Esophagus mucosa (tissue), 1 donor: ENCODE data around the gene ESYT1. TPM values are rescaled to one million over a fixed set of nuclear protein-coding genes. Genes with fewer than 3 reads are reported as not detected.
"Not testable (repeated sequence)": the region's sequence is repeated elsewhere in the genome, so short reads cannot be mapped to it uniquely, and the experiment has no call there.

ENCODE experiments used
- ATAC-seq: fragments of 200-7000 bp; cut with Tn5 transposase; one replicate; pipeline ENCODE4 v1.9.1; 2020
- total RNA-seq: library from RNA; stranded (reverse); gene quantifications from one replicate; pipeline ENCODE4 v1.2.4, GENCODE V29; 2023
- donor health status: DM: yes; HTN: yes; CAD: no.

ESYT1 gene
- total RNA-seq, 1 donor from 2014 or later: 48.8 TPM

DNA sequence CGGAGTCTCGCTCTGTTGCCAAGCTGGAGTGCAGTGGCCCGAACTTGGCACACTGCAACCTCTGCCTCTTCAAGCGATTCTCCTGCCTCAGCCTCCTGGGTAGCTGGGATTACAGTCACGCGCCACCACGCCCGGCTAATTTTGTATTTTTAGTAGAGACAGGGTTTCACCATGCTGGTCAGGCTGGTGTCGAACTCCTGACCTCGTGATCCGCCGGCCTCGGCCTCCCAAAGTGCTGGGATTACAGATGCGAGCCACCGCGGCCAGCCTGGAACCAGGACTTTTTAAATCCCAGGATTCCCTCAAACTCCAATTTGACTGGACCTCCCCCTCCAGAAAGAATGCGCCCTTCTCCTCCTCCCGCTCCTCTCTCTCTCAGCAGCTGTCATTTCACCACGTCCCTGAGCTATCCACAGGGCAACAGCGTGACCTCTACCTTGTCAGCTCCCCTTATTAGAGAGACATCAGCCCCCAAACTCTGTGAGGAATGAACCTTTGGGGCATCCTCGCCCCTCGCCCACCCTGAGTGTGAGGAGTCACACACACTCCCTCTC, 2.0 kb downstream of the ESYT1 start:
- no peak for ATAC-seq

DNA sequence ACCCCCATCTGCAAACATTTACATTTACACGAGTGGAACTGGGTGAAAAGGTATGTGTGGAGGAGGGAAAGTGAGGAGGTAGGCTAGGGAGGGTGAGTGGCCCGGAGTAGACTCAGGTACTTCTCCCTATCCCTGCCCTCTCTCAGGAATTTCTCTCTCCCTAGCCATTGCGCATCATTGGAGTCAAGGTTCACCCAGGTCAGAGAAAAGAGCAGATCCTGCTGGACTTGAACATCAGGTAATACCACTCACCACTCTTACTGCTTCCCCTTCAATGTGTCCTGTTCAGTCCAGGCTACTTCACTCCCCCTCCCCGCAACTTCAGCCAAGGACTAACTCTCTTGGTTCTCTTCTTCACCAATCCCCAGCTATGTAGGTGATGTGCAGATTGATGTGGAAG, 2.8 kb downstream of the ESYT1 start:
- no peak for ATAC-seq

DNA sequence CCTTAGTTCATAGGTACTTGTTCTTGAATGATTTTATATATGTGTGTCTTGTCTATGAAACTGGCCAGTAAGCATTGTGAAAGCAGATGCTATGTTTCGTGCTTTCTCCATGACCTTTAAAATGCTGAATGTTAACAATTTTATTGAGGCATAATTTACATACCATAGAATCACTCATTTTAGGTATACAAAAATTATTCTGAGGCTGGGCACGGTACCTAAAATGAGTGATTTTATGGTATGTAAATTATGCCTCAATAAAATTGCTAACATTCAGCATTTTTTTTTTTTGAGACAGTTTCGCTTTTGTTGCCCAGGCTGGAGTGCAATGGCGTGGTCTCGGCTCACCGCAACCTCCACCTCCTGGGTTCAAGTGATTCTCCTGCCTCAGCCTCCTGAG, 6.8 kb downstream of the ESYT1 start:
- ATAC-seq: no peak

DNA sequence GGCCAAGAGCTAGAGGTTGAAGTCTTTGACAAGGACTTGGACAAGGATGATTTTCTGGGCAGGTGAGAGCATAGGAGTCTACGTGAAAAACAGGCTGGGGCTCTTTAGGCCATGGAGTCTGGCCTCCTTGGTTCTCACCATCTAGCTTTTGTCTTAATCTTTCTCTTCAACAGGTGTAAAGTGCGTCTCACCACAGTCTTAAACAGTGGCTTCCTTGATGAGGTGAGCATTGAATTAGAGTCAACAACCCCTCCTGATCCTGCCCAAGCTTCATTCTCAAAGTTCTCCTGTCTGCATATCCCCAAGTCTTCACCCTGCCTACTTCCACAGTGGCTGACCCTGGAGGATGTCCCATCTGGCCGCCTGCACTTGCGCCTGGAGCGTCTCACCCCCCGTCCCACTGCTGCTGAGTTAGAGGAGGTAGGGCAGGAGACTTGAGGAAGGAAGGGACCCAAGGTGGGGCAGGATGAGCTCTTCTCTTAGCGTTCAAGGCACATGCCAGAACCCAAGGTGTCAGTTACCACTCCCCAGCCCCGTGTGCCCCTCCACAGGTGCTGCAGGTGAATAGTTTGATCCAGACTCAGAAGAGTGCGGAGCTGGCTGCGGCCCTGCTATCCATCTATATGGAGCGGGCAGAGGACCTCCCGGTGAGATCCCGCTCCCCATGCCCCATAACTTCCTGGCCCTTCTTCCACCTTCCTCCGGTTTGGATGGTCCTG, 9.9 kb downstream of the ESYT1 start:
- no peak for ATAC-seq

DNA sequence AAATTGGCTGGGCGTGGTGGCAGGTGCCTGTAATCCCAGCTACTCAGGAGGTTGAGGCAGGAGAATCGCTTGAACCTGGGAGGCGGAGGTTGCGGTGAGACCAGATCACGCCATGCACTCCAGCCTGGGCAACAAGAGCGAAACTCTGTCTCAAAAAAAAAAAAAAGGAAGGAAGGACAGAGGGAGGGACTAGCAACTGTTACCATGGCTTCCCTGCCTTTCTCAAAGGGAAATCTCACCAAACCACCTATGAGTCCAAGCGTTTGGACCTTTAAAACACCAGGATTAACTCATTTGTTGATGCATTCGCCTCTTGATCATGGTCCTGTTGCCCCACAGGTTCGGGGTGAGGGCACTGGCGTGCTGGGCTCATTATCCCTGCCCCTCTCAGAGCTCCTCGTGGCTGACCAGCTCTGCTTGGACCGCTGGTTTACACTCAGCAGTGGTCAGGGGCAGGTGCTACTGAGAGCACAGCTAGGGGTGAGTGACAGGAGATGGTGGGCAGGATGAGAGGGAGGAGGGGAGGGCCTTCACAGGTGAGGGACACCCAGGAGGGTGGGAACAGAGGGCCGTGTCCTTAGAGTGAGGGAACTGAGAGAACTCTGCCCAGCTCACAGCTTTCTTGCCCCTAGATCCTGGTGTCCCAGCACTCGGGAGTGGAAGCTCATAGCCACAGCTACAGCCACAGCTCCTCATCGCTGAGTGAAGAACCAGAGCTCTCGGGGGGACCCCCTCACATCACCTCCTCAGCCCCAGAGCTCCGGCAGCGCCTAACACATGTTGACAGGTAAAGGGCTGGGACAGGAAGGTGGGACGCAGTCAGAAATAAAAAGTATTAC, 14.1 kb downstream of the ESYT1 start:
- ATAC-seq: no peak

DNA sequence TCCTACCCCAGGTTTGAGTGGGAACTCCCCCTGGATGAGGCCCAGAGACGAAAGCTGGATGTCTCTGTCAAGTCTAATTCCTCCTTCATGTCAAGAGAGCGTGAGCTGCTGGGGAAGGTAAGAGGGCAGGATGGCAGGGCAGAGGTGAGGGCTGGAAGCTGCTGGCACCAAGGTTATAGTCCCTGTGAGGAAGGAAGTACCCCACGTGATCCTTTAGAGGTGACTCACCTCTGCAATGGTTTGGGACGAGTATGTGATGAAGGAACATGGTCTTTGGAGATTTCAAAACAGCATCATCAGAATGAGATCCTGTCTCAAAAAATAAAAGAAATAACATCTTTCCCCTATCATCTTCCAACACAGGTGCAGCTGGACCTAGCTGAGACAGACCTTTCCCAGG, 15.2 kb downstream of the ESYT1 start:
- ATAC-seq: peak; percentile 45

DNA sequence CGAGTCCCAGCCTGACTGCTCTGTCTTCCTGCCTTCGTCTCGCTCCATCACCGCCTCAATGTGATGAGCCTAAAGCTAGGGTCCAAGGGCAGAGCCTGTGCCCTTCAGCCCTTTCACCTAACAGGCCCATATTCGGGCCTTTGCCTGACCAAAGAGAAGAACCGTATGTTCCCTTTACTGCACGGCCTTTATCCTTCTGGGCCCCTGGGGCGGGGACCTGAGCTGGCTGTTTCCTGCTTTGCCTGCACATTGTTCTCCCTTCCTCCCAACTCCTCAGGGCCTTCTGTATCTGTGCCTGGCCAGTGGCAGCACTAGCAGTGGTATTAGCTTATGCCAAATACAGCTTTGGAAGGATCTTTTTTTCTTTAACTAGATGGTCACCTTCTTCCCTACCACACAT, 15.8 kb downstream of the ESYT1 start:
- peak; percentile 33 for ATAC-seq

DNA sequence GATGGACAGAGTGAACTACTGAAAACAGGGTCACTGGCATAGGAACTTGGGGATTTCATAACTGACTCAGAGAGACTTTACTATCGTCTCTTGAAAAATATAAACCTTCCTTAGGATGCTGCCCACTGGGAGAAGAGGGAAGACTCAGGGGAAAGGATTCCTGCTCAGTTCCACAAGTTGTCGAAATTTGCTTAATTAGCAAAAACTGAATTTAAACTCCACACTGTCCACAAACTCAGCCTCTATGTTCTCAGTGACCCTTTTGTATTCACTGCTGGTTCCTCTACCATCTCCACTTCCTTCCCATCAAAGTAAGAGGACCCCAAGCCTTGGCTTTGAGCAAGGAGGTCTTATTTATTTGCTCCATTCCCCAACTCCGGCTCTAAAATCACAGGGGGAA, 17.1 kb downstream of the ESYT1 start:
- ATAC-seq: no peak

DNA sequence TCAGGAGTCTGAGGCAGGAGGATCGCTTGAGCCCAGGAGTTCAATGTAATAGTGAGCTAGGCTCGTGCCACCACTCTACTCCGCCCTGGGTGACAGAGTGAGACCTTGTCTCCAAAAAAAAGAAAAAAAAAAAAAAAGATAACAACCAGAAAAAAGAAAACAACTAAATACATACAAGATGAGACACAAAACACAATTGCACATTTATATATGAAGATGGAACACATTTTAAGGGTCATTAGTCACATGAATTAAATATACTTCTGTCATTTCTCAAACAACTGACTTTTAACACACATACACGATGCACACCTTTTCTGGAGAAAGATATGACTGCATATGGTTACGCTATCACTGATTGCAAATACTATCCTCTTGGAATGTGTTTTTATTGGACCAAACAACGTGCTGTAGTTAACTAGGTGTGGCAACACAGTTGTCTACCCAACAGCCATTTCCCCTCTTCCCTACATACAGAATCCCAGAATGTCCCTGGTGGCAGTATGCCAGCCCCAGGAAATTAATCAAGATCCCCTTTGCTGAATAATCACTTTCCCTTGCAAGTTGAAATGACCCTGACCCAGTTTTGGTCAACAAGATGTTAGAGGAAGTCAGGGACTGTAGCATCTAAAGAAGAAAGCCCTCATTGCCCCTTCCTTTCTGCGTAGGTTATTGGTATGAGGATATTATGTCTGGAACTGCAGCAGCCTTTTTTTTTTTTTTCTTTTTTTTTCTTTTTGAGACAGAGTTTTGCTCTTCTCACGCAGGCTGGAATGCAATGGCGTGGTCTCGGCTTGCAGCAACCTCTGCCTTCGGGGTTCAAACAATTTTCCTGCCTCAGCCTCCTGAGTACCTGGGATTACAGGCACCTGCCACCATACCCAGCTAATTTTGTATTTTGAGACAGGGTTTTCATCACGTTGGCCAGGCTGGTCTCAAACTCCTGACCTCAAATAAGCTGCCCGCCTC, 18.7 kb downstream of the ESYT1 start:
- ATAC-seq: no peak

DNA sequence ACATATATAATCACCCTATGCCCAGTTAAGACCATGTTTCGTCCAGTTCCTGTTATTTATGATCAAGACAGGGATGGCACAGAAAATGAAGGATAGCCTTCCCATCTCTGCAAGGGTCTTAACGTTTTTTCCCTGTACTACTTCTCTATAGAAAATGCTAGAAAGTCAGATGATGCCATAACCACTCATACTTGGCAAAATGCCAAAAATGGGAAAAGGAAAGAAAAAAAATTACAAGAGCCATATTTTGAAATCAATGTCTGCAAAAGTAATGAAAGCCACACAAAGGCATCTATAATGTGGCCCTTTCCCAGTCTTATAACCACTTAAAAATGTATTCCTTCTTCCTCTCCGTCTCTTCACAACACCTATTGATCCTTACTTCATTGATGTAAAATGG, 22.5 kb downstream of the ESYT1 start:
- ATAC-seq: no peak

DNA sequence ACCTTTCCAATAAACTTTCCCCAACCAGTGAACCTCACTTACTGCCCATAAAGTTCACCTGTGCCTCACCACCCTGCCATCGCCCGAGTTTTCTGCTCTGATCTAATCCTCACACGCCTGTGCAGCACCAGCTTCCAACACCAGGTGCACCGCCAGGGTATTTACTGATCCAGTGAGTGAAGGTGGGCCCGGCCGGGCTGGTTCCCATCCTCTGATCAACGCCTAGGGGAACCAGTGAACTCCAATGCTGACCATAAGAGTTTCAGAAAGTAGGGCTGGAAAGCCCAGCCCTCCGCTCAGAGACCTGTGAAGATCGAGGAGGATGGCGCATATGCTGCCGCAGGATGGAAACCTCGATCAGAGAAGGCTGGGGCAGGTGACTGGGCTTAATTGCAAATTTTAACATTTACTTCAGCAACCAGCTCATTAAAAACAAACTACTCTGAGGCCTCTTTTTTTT, 23.6 kb downstream of the ESYT1 start:
- peak; percentile 73 for ATAC-seq

DNA sequence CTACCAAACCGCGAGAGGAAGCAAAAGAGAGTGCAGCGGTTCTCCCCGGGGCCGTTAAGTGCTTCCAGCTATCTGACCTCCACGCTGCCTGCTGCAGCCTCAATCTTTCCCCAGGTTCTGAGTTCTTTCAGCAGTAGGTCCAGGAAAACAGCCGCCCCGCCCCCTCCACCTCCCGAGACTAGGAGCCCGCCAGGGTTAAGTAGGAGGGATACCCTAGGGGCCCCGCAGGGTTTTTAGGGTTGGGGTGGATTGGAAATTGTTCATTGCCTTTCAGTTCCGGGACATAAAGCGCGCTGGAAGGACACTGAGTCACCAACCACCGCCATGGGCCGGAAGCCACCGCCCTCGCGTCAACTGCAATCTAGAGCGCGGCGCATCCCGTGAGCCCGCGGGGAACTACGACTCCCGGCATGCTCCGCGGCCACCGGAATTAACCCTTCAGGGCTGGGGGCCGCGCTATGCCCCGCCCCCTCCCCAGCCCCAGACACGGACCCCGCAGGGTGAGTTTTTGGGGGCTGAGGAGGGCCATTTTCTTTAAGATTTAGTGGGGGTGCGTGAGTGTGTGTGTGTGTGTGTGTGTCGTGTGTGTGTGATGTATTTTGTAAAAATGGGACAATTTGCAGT, 24.2 kb downstream of the ESYT1 start, which contains the start of gene MYL6B:
Gene MYL6B (plus strand): TSS at position 456 of the 624 bp plus-strand sequence. CDS start 1,332 bp downstream, outside the sequence.
- ATAC-seq: peak; percentile 92

DNA sequence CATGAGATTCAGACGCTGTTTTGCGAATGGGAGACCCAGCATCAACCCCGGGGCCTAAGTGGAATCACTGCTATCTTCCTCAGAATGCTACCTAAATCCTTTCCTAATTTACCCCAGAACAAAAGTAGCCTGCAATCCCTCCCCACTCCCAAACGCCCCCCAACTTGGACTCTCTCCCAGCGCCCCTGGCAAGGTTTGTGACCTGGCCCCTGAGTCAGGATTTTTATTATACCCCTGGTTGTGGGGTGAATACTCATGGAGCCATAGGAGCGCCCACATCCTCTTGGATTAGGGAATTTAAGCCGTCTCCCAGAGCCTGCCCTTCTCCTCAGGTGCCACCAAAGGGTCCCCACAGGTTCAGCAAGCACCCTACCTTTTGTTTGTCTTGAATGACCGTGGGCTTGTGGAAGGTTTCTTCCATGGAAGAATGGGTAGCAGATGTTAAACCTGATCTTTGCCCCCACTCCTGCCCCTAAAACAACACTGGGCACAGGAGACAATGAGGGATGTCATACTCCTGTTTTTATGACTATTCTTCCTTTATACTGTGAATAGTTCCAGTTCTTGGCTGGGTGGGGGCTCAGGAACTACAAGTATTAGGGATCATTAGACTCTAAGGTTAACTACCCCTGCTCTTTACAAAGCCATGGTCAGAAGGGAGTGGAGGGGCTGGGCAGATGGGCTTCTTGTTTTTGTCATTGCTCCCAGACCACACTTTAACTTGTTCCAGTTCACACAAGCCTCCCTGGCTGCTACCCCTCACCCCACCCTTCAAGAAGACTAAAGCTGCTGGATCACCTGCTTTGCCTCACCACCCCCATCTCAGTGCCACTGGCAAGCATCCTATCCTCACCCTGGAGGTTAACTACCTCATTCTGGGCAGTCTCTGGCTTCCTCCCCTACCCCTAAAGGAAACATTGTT, 24.9 kb downstream of the ESYT1 start:
- ATAC-seq: no peak

DNA sequence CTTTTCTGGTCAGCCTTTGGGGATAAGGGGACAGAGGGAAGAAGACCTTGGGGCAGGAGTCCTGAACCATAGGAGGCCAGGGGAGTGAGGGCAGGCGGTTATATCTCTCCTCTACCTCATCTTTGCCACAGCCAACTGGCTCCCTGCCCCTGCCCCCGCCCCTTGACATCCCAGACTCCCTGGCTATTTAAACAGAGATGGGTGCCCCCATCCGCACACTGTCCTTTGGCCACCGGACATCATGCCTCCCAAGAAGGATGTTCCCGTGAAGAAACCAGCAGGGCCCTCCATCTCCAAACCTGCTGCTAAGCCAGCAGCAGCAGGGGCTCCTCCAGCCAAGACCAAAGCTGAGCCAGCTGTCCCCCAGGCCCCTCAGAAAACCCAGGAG, 25.6 kb downstream of the ESYT1 start:
- no peak for ATAC-seq

DNA sequence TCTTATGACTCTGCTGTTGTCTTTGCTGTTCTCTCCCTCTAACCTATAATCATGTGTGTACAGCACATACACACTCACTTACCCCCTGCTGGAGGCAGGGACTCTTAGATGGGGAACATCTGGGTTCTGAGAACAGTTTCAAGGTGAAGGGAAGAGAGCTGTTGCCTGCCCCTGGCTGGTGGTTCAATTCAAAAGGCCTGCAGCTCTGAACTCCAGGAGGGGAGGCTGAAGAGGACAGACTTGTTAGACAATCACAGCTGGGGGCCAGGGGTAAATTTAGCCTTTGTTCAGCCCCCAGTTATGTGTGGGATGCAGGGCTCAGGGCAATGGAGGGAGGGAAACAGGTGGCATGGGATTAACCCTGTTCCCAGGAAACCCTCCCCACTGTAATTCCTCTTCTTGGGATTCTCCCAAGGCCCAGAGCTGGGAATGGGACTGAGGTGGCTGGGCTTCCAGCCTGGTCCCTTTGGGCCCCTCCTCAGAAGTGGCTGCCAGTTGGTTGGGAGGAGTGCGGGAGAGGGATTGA, 26.2 kb downstream of the ESYT1 start:
- no peak for ATAC-seq

DNA sequence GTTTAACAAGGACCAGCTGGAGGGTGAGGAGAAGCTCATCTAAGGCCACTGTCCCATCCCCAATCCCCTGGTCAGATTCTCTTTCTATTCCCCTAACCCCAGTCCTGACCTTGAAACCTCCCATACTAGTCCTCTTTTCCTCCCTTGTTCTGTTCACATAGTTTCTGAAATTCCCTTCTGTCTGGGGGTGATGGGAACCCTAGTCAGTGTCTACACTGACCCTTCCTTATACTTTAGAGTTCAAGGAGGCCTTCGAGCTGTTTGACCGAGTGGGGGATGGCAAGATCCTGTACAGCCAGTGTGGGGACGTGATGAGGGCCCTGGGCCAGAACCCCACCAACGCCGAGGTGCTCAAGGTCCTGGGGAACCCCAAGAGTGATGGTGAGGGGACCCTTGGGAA, 26.8 kb downstream of the ESYT1 start:
- no peak for ATAC-seq

DNA sequence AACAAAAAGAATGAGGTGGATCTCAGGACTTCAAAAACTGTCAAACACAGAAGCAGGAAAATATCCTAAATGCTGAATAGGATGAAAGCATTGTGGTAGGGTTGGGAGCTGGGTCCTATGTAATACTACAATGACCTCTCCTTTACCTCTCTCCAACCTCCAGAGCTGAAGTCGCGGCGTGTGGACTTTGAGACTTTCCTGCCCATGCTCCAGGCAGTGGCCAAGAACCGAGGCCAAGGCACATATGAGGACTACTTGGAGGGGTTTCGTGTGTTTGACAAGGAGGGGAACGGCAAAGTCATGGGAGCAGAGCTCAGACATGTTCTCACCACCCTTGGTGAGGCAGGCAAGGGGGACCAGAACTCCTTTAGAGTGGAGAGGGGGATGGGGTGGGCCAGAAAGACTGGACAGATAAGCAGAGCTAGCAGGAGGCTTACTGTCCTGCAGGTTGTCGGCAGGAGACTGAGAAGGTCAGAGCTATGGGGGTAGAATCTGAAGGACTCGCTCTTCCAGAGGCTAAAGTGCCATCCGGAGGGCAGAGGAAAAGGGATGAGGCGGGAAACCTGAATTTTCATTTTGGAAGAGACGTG, 27.3 kb downstream of the ESYT1 start:
- ATAC-seq: no peak

DNA sequence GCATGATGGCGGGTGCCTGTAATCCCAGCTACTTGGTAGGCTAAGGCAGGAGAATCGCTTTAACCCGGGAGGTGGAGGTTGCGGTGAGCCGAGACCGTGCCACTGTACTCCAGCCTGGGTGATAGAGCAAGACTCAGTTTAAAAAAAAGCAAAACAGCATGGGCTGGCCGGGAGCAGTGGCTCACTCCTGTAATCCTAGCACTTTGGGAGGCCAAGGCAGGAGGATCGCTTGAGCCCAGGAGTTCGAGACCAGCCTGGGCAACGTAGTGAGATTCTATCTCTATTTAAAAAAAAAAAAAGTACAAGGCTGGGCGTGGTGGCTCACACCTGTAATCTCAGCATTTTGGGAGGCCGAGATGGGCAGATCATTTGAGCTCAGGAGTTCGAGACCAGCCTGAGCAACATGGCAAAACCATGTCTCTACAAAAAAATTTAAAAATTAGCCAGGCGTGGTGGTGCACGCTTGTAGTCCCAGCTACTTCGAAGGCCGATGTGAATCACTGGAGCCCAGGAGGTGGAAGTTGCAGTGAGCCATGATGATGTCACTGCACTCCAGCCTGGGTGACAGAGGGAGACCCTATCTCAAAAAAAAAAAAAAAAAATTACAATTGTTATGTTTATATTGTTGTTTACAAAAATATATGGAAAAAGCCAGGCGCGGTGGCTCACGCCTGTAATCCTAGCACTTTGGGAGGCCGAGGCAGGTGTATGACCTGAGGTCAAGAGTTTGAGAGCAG, 28.6 kb downstream of the ESYT1 start:
- not testable (repeated sequence) for ATAC-seq
